ENCODE data around the gene MOAP1. TPM values are rescaled to one million over a fixed set of nuclear protein-coding genes. Genes with fewer than 3 reads are reported as not detected.

Gene MOAP1
- total and polyA plus RNA-seq, 4 donors, result 7.8 to 13.2 (median 11.7) TPM

DNA sequence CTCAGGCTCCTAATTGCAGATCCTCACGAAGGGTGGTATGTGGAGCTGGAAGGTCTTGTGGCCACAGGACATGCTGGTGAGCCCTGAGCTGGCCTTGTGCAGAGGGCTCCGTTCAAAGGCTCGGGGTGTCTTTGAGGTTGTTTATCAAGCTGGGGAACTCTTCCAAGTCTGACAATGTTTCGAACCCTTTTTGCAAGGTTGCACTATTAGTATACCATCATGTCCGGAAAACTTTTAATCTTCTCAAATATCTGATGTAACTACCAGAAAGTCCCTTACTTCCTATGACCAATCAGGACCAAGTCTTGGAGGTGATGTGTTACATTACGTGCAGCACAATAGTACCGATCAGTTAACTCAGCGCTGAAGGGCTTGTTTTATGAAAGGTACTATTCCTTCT is 43.9 kb upstream of the MOAP1 start:
- Histone ChIP-seq H3K4me1 (ENCODE audit: control insufficient read depth in 4 of 4, insufficient read depth in 4 of 4, low read length in 3 of 4) (peaks cover 0 to 9% (median 5%) of the 10 kb centered on the region in 4 donors), H3K9me3 (ENCODE audit: control insufficient read depth in 4 of 4, low read length in 3 of 4) (no peaks in the 10 kb centered on the region), H3K27ac (ENCODE audit: low read depth in 1 of 2, low read length in 2 of 2) (no peak overlapping the region), H3K9ac (ENCODE audit: low read depth in 1 of 2, low read length in 2 of 2) (no peak overlapping the region), H3K36me3 (ENCODE audit: control insufficient read depth in 4 of 4, insufficient read depth in 3 of 4, low read depth in 1 of 4, low read length in 3 of 4) (peaks cover 3 to 41% (median 26%) of the 10 kb centered on the region in 4 donors), H3K27me3 (ENCODE audit: control insufficient read depth in 4 of 4, insufficient read depth in 4 of 4, low read length in 3 of 4) (no peaks in the 10 kb centered on the region), H3K4me3 (ENCODE audit: low read depth in 1 of 3, low read length in 3 of 3) (no peak overlapping the region)
- DNase-seq (ENCODE audit: low spot score), result no peak
- WGBS, result 97% methylated on average over 8 of the region's 8 CpGs
- TF ChIP-seq, protein P1, sequence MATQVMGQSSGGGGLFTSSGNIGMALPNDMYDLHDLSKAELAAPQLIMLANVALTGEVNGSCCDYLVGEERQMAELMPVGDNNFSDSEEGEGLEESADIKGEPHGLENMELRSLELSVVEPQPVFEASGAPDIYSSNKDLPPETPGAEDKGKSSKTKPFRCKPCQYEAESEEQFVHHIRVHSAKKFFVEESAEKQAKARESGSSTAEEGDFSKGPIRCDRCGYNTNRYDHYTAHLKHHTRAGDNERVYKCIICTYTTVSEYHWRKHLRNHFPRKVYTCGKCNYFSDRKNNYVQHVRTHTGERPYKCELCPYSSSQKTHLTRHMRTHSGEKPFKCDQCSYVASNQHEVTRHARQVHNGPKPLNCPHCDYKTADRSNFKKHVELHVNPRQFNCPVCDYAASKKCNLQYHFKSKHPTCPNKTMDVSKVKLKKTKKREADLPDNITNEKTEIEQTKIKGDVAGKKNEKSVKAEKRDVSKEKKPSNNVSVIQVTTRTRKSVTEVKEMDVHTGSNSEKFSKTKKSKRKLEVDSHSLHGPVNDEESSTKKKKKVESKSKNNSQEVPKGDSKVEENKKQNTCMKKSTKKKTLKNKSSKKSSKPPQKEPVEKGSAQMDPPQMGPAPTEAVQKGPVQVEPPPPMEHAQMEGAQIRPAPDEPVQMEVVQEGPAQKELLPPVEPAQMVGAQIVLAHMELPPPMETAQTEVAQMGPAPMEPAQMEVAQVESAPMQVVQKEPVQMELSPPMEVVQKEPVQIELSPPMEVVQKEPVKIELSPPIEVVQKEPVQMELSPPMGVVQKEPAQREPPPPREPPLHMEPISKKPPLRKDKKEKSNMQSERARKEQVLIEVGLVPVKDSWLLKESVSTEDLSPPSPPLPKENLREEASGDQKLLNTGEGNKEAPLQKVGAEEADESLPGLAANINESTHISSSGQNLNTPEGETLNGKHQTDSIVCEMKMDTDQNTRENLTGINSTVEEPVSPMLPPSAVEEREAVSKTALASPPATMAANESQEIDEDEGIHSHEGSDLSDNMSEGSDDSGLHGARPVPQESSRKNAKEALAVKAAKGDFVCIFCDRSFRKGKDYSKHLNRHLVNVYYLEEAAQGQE (IDR thresholded peaks at IDR 0.05), result no peak
- TF ChIP-seq RXRA (IDR thresholded peaks at IDR 0.05) (no peak), YY1 (IDR thresholded peaks at IDR 0.05) (no peak), GABPA (IDR thresholded peaks at IDR 0.05 in 1 of 2, conservative IDR thresholded peaks at IDR 0.05 in 1 of 2) (no peak), EGR1 (IDR thresholded peaks at IDR 0.05; ENCODE audit: low read depth in 2 of 2) (no peak), RAD21 (IDR thresholded peaks at IDR 0.05) (no peak), FOXA2 (IDR thresholded peaks at IDR 0.05) (no peak), SP1 (IDR thresholded peaks at IDR 0.05) (no peak), HNF4G (IDR thresholded peaks at IDR 0.05) (no peak)
- TF ChIP-seq, protein P2, sequence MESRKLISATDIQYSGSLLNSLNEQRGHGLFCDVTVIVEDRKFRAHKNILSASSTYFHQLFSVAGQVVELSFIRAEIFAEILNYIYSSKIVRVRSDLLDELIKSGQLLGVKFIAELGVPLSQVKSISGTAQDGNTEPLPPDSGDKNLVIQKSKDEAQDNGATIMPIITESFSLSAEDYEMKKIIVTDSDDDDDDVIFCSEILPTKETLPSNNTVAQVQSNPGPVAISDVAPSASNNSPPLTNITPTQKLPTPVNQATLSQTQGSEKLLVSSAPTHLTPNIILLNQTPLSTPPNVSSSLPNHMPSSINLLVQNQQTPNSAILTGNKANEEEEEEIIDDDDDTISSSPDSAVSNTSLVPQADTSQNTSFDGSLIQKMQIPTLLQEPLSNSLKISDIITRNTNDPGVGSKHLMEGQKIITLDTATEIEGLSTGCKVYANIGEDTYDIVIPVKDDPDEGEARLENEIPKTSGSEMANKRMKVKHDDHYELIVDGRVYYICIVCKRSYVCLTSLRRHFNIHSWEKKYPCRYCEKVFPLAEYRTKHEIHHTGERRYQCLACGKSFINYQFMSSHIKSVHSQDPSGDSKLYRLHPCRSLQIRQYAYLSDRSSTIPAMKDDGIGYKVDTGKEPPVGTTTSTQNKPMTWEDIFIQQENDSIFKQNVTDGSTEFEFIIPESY (IDR thresholded peaks at IDR 0.05), result no peak
- TF ChIP-seq, protein P3, sequence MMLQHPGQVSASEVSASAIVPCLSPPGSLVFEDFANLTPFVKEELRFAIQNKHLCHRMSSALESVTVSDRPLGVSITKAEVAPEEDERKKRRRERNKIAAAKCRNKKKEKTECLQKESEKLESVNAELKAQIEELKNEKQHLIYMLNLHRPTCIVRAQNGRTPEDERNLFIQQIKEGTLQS (IDR thresholded peaks at IDR 0.05), result no peak
- TF ChIP-seq, protein P4, sequence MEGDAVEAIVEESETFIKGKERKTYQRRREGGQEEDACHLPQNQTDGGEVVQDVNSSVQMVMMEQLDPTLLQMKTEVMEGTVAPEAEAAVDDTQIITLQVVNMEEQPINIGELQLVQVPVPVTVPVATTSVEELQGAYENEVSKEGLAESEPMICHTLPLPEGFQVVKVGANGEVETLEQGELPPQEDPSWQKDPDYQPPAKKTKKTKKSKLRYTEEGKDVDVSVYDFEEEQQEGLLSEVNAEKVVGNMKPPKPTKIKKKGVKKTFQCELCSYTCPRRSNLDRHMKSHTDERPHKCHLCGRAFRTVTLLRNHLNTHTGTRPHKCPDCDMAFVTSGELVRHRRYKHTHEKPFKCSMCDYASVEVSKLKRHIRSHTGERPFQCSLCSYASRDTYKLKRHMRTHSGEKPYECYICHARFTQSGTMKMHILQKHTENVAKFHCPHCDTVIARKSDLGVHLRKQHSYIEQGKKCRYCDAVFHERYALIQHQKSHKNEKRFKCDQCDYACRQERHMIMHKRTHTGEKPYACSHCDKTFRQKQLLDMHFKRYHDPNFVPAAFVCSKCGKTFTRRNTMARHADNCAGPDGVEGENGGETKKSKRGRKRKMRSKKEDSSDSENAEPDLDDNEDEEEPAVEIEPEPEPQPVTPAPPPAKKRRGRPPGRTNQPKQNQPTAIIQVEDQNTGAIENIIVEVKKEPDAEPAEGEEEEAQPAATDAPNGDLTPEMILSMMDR (IDR thresholded peaks at IDR 0.05; ENCODE audit: low read depth, low read length, missing input control), result no peak
- TF ChIP-seq, protein P5, sequence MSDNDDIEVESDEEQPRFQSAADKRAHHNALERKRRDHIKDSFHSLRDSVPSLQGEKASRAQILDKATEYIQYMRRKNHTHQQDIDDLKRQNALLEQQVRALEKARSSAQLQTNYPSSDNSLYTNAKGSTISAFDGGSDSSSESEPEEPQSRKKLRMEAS (IDR thresholded peaks at IDR 0.05), result no peak

DNA sequence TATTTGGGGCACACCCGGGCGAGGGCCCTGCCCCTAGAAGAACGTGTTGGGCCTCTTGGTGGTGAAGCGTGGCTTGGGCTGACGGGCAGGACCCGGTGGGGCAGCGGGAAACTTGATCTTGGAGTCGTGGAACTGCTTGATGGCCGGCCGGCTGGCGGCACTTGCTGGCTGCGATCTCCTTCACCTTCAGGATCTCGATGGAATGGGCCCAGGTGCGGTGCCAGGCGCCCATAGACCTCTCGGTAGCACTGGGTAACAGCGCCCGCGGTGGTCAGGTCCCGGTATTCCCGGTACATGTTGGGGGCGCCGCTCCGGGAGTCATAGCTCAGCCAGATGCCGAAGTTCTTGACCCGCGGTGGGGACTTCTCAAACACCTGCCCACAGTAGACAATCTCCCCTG is 38.9 kb upstream of the MOAP1 start:
- 98% methylated on average over 27 of the region's 27 CpGs for WGBS
- no peak overlapping the region for H3K27ac ChIP-seq (ENCODE audit: low read depth in 1 of 2, low read length in 2 of 2)
- no peaks in the 10 kb centered on the region for H3K27me3 ChIP-seq (ENCODE audit: control insufficient read depth in 4 of 4, insufficient read depth in 4 of 4, low read length in 3 of 4)
- no peaks in the 10 kb centered on the region for H3K9me3 ChIP-seq (ENCODE audit: control insufficient read depth in 4 of 4, low read length in 3 of 4)
- no peaks in the 10 kb centered on the region for H3K4me1 ChIP-seq (ENCODE audit: control insufficient read depth in 4 of 4, insufficient read depth in 4 of 4, low read length in 3 of 4)
- no peak overlapping the region for H3K9ac ChIP-seq (ENCODE audit: low read depth in 1 of 2, low read length in 2 of 2)
- TF ChIP-seq HNF4A (conservative IDR thresholded peaks at IDR 0.05) (no peak), SP1 (IDR thresholded peaks at IDR 0.05) (no peak)
- TF ChIP-seq, protein P3 (IDR thresholded peaks at IDR 0.05), result no peak
- H3K4me3 ChIP-seq (ENCODE audit: low read depth in 1 of 3, low read length in 3 of 3), result no peak overlapping the region
- no peak for DNase-seq (ENCODE audit: low spot score)
- H3K36me3 ChIP-seq (ENCODE audit: control insufficient read depth in 4 of 4, insufficient read depth in 3 of 4, low read depth in 1 of 4, low read length in 3 of 4), result peaks cover 9 to 56% (median 34%) of the 10 kb centered on the region in 4 donors

Measured in liver (tissue), 9 donors.